Naive thymus-derived CD4-positive, alpha-beta T cell (primary cell): ENCODE data around the gene ODAD3. TPM values are rescaled to one million over a fixed set of nuclear protein-coding genes. Genes with fewer than 3 reads are reported as not detected.
"Not testable (repeated sequence)": the region's sequence is repeated elsewhere in the genome, so short reads cannot be mapped to it uniquely, and the experiment has no call there.

Experiments
- ATAC-seq: fragments of 150-1000 bp; cut with Tn5 transposase; 2 replicates; pipeline ENCODE4 v1.10.0; 2021; ENCODE audit warnings: mild to moderate bottlenecking, moderate library complexity
- CTCF ChIA-PET: fragments of 350-600 bp; sonication (Branson Sonifier 250); formaldehyde crosslinking; loops from one replicate; lab custom pipeline; 2021; ENCODE audit warnings: antibody characterized with exemption; lab: Charles Lee
- POLR2A ChIA-PET: fragments of 350-600 bp; sonication (Branson Sonifier 250); formaldehyde crosslinking; loops from one replicate; lab custom pipeline; 2021; ENCODE audit warnings: antibody characterized with exemption, inconsistent platforms; lab: Charles Lee
- DNase-seq, 9 donors: peaks; one replicate each; pipeline versions ENCODE4 v3.0.0 to v3.0.0-alpha.2; 2020 to 2022; ENCODE audit warnings: mixed read lengths in 1 of 9
- H3K27ac ChIP-seq: one replicate; pipeline ENCODE4 v1.7.0; 2013; ENCODE audit warnings: mild to moderate bottlenecking, low read depth, low read length, moderate library complexity
- H3K27me3 ChIP-seq, 2 donors: one replicate each; pipeline ENCODE4 v1.7.0; 2013; ENCODE audit warnings: low read length in 2 of 2, mild to moderate bottlenecking in 2 of 2, moderate library complexity in 2 of 2; ENCODE audit not compliant: control insufficient read depth in 2 of 2, insufficient read depth in 2 of 2
- H3K36me3 ChIP-seq, 3 experiments: 1 replicate in 2 of 3; 2 replicates in 1 of 3; pipeline ENCODE4 v1.7.0; 2013; ENCODE audit warnings: low read length in 3 of 3, mild to moderate bottlenecking in 3 of 3, moderate library complexity in 1 of 3; ENCODE audit not compliant: insufficient read depth in 3 of 3, control insufficient read depth in 2 of 3
- H3K4me1 ChIP-seq, 2 donors: one replicate each; pipeline ENCODE4 v1.7.0; 2013; ENCODE audit warnings: low read length in 2 of 2, mild to moderate bottlenecking in 2 of 2, moderate library complexity in 1 of 2; ENCODE audit not compliant: control insufficient read depth in 2 of 2, insufficient read depth in 2 of 2
- H3K4me3 ChIP-seq: 2 replicates; pipeline ENCODE4 v1.7.0; 2013; ENCODE audit warnings: mild to moderate bottlenecking, low read length
- H3K9me3 ChIP-seq, 3 experiments: 1 replicate in 2 of 3; 2 replicates in 1 of 3; pipeline ENCODE4 v1.7.0; 2013; ENCODE audit warnings: low read length in 3 of 3; ENCODE audit not compliant: control insufficient read depth in 2 of 3
- H3K27ac Mint-ChIP-seq, 9 donors: one replicate each; pipeline ENCODE4 v1.8.0; 2020 to 2022; ENCODE audit warnings: mixed read lengths in 9 of 9, mild to moderate bottlenecking in 8 of 9, moderate library complexity in 5 of 9, inconsistent platforms in 2 of 9
- H3K27me3 Mint-ChIP-seq, 5 donors: one replicate each; pipeline ENCODE4 v1.8.0; 2021 to 2022; ENCODE audit warnings: mixed read lengths in 5 of 5, mild to moderate bottlenecking in 1 of 5
- H3K36me3 Mint-ChIP-seq, 5 donors: one replicate each; pipeline ENCODE4 v1.8.0; 2020 to 2022; ENCODE audit warnings: mixed read lengths in 5 of 5, mild to moderate bottlenecking in 3 of 5, inconsistent platforms in 1 of 5
- H3K4me1 Mint-ChIP-seq, 7 donors: one replicate each; pipeline ENCODE4 v1.8.0; 2020 to 2022; ENCODE audit warnings: mixed read lengths in 7 of 7, mild to moderate bottlenecking in 3 of 7, inconsistent platforms in 1 of 7
- H3K4me3 Mint-ChIP-seq, 10 donors: one replicate each; pipeline ENCODE4 v1.8.0; 2020 to 2022; ENCODE audit warnings: mild to moderate bottlenecking in 10 of 10, mixed read lengths in 10 of 10, moderate library complexity in 6 of 10, inconsistent platforms in 2 of 10
- H3K9me3 Mint-ChIP-seq, 11 donors: one replicate each; pipeline ENCODE4 v1.8.0; 2020 to 2022; ENCODE audit warnings: mixed read lengths in 11 of 11, mild to moderate bottlenecking in 4 of 11, inconsistent platforms in 1 of 11, moderate library complexity in 1 of 11
- intact Hi-C, 2 donors: fragments of 100-400 bp; cut with micrococcal nuclease; formaldehyde crosslinking; loops; one replicate each; pipeline ENCODE4 v1.15.1; 2023
- polyA plus RNA-seq, 2 donors: library from polyadenylated mRNA; unstranded; fragments of 300-500 nt; fragmentation: Illumina TruSeq; gene quantifications; one replicate each; pipeline ENCODE4 v1.2.3, GENCODE V29; 2021
- total RNA-seq, 6 experiments: library from RNA in 5 of 6; stranded (reverse) in 5 of 6; gene quantifications; 1 replicate in 5 of 6; 2 replicates in 1 of 6; pipeline ENCODE4 v1.2.3 and lab custom pipeline; 2021 to 2026

ODAD3 gene
- total and polyA plus RNA-seq, 7 experiments from 2014 or later, result not detected

DNA sequence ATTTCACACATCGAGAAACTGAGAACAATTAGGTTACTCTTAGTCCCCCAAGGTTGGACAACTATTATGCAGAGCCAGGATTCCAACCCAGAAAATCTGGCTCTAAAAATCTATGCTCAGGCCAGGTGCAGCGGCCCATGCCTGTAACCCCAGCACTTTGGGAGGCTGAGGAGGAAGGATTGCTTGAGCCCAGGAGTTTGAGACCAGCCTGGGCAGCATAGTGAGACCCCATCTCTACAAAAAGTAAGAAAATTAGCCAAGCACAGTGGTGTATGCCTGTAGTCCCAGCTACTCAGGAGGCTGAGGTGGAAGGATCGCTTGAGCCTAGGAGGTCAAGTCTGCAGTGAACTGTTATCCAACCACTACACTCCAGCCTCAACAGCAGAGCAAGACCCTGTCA is 1.4 kb downstream of the ODAD3 start:
- H3K9me3 Mint-ChIP-seq, CTCF ChIA-PET, H3K27me3 Mint-ChIP-seq, DNase-seq, H3K27ac Mint-ChIP-seq, POLR2A ChIA-PET, H3K27me3 ChIP-seq, H3K27ac ChIP-seq, intact Hi-C loops, H3K4me3 ChIP-seq, ATAC-seq, H3K9me3 ChIP-seq: not testable (repeated sequence)
- Mint-ChIP-seq H3K4me1 (peaks cover 10 to 34% (median 24%) of the 10 kb centered on the region in 7 donors), H3K4me3 (peak overlapping the region in 2 of 10 donors; percentile 13 to 23), H3K36me3 (peaks cover 0 to 13% (median 5%) of the 10 kb centered on the region in 5 donors)
- Histone ChIP-seq H3K36me3 (peaks cover 0 to 18% (median 7%) of the 10 kb centered on the region in 3 experiments), H3K4me1 (peaks cover 13 to 16% of the 10 kb centered on the region in 2 donors)

DNA sequence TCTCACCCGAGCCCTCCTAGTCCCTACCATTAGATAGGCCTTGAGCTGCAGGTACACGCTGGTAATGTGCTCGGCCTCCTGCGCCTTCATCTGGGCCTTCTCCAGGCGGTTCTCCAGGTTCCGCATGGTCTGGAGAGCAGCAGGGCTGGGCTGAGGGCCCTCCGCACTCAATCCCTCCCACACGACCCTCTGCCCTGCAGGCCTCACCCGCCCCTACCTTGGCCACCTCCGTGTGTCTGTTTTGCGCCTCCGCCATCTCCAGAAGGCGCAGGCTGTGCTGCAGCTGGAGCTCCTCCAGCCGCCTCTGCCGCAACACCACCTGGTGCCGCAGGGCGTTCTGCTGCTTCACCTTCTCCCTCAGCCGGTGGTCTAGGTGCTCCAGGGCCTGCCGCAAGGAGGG is 8.3 kb downstream of the ODAD3 start:
- no peaks in the 10 kb centered on the region for H3K36me3 ChIP-seq
- peaks cover 15 to 31% (median 18%) of the 10 kb centered on the region in 5 donors for H3K27me3 Mint-ChIP-seq
- H3K36me3 Mint-ChIP-seq, result no peaks in the 10 kb centered on the region
- H3K9me3 Mint-ChIP-seq, result peaks cover 0 to 3% (median 0%) of the 10 kb centered on the region in 11 donors
- H3K4me1 Mint-ChIP-seq, result peaks cover 16 to 23% (median 21%) of the 10 kb centered on the region in 7 donors
- CTCF ChIA-PET, result no interaction called here
- H3K9me3 ChIP-seq, result no peaks in the 10 kb centered on the region
- ATAC-seq (no peak), DNase-seq (no peak)
- H3K27ac Mint-ChIP-seq, result peak overlapping the region in 1 of 9 donors; percentile 49
- peaks cover 8 to 18% of the 10 kb centered on the region in 2 donors for H3K27me3 ChIP-seq
- no peak overlapping the region for H3K4me3 ChIP-seq
- intact Hi-C loops, result no loop called here
- POLR2A ChIA-PET, result no interaction called here
- peaks cover 14 to 24% of the 10 kb centered on the region in 2 donors for H3K4me1 ChIP-seq
- no peak overlapping the region for H3K4me3 Mint-ChIP-seq
- no peak overlapping the region for H3K27ac ChIP-seq

DNA sequence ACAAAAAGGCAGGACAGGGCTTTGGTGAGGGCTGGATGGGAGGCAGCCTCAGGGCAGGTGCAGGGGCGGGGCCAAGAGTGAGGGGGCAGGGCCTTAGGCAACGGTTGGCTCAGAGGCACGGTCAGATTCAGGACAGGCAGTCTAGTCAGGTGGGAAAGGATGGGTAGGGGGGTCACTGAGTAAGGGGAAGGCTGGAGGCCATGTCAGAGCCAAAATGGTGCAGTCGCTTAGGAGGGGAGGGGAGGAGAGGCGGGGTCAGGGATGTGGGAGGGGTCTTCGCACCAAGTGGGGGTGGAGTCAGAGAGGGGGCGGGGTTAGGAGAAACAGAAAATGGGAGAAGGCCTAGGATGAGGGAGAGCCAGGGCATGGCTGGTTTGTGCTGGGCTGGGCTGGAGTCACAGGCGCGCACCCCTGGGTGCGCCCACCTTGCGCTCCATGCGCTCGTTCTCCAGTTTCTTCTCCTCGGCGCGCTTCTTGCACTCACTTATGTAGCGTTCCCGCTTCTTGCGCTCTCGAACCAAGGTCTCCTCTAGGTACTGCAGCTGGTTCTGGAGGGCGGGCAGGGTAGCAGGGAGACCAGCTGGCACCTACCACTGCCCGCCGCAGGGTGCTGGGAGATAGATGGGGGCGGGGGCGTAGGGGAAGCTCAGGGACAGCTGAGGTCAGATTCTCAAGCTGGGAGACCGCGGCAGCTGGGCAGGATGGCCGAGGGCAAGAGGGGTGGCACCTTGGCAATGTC is 9.0 kb downstream of the ODAD3 start:
- H3K27ac ChIP-seq, result no peak overlapping the region
- no peak overlapping the region for H3K4me3 ChIP-seq
- ATAC-seq, result no peak
- peaks cover 0 to 3% (median 0%) of the 10 kb centered on the region in 11 donors for H3K9me3 Mint-ChIP-seq
- H3K9me3 ChIP-seq, result no peaks in the 10 kb centered on the region
- H3K36me3 Mint-ChIP-seq, result no peaks in the 10 kb centered on the region
- H3K27me3 ChIP-seq, result peaks cover 9 to 24% of the 10 kb centered on the region in 2 donors
- POLR2A ChIA-PET, result no interaction called here
- CTCF ChIA-PET, result no interaction called here
- intact Hi-C loops, result no loop called here
- DNase-seq, result no peak
- H3K4me1 ChIP-seq, result peaks cover 14 to 31% of the 10 kb centered on the region in 2 donors
- H3K4me3 Mint-ChIP-seq, result no peak overlapping the region
- H3K27me3 Mint-ChIP-seq, result peaks cover 21 to 38% (median 23%) of the 10 kb centered on the region in 5 donors
- H3K36me3 ChIP-seq, result no peaks in the 10 kb centered on the region
- peak overlapping the region in 1 of 9 donors; percentile 45 for H3K27ac Mint-ChIP-seq
- H3K4me1 Mint-ChIP-seq, result peaks cover 22 to 29% (median 28%) of the 10 kb centered on the region in 7 donors

DNA sequence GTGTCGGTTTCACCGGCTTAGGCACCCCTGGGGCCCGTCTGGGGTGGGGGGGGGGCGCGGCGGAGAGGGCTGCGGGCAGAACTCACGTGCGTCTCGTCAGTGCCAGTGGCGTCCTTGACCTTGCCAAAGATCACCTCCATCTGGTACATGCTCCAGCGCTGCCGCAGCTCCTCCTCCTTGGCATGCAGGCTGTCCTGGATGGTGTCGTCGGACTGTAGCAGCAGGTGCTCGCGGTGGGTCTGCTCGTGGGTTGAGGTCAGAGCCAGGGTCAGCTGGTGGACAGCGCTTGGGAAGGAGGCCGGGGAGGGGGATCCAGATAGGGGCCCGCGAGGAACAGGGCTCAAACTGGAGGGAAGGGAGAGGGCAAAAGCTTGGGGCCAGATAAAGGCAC is 11.1 kb downstream of the ODAD3 start:
- DNase-seq (no peak), ATAC-seq (no peak)
- Mint-ChIP-seq H3K9me3 (peaks cover 0 to 3% (median 0%) of the 10 kb centered on the region in 11 donors), H3K4me1 (peaks cover 27 to 44% (median 33%) of the 10 kb centered on the region in 7 donors), H3K27me3 (peaks cover 32 to 50% (median 40%) of the 10 kb centered on the region in 5 donors), H3K4me3 (peak overlapping the region in 7 of 10 donors; percentile 7 to 85 (median 77)), H3K27ac (peak overlapping the region in 1 of 9 donors; percentile 41), H3K36me3 (no peaks in the 10 kb centered on the region)
- ChIA-PET CTCF (no interaction called here), POLR2A (interaction anchor here (5.4 kb wide), 1 partner anchor 49 kb away, joined by 31 read pairs; the partner anchor contains the start of gene SWSAP1)
- Histone ChIP-seq H3K27me3 (peaks cover 9 to 36% of the 10 kb centered on the region in 2 donors), H3K27ac (no peak overlapping the region), H3K9me3 (no peaks in the 10 kb centered on the region), H3K4me3 (no peak overlapping the region), H3K4me1 (peaks cover 14 to 40% of the 10 kb centered on the region in 2 donors), H3K36me3 (no peaks in the 10 kb centered on the region)
- intact Hi-C loops, result loop anchor here in 1 of 2 donors (2.0 kb wide), 1 partner anchor 43 kb away; no protein-coding TSS in a partner anchor

DNA sequence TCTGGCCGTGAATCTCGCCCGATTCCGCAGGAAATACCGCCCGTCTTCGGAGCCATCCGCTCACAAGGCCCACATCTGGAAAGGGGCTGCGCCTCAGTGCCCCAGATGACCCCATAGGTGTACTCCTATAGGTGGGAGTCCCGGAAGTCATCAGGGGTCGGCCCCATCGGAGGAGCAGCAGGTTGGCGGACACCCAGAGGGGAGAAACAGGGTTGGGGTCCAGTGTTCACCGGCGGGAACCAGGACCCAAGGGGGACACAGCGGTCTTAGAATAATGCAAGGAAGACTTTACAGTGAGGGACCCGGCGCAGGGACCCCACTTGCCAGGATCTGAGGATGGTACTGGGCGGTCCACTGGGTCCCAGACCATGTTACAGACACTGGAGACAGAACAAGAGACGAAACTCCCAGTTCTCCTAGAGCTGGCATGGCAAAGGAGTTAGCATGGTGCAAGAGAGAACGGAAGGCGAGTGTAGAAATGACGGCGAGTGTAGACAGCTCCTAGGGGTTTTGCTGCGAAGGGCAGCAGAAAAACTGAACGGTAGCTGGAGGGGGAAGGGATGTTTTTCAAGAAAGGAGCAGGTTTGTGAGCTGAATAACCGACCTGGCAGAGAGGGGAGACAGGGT is 11.6 kb downstream of the ODAD3 start:
- Histone ChIP-seq H3K9me3 (no peaks in the 10 kb centered on the region), H3K36me3 (no peaks in the 10 kb centered on the region), H3K4me3 (no peak overlapping the region), H3K27me3 (peaks cover 9 to 36% of the 10 kb centered on the region in 2 donors), H3K4me1 (peaks cover 14 to 40% of the 10 kb centered on the region in 2 donors), H3K27ac (no peak overlapping the region)
- peak overlapping the region in 2 of 9 donors; percentile 41 to 51 for H3K27ac Mint-ChIP-seq
- DNase-seq (no peak), ATAC-seq (no peak)
- H3K4me3 Mint-ChIP-seq, result peak overlapping the region; percentile 23 to 85 (median 81)
- ChIA-PET CTCF (no interaction called here), POLR2A (interaction anchor here (1.7 to 5.4 kb wide), 3 partner anchors 8 to 48 kb away, joined by 5 to 31 read pairs (median 6); partner anchors contain the start of gene SWSAP1)
- peaks cover 27 to 45% (median 35%) of the 10 kb centered on the region in 7 donors for H3K4me1 Mint-ChIP-seq
- intact Hi-C loops, result loop anchor here in 1 of 2 donors (2.0 kb wide), 1 partner anchor 42 kb away; no protein-coding TSS in a partner anchor
- no peaks in the 10 kb centered on the region for H3K36me3 Mint-ChIP-seq
- H3K9me3 Mint-ChIP-seq, result peaks cover 0 to 3% (median 0%) of the 10 kb centered on the region in 11 donors
- peaks cover 34 to 55% (median 41%) of the 10 kb centered on the region in 5 donors for H3K27me3 Mint-ChIP-seq
